Body of pancreas (tissue), 4 donors: Measurements from ENCODE around the gene MADCAM1. TPM values are rescaled to one million over a fixed set of nuclear protein-coding genes. Genes with fewer than 3 reads are reported as not detected.

ENCODE experiments used
- ATAC-seq: fragments of 150-250 bp; one replicate; pipeline ENCODE4 v1.9.1; 2016
- DNase-seq, 4 donors: peaks; one replicate each; pipeline ENCODE4 v3.0.0-alpha.2; 2019
- H3K27ac ChIP-seq, 4 donors: fragments of 200-600 bp; sonication (generic); 1 replicate in 3 of 4; 2 replicates in 1 of 4; pipeline versions ENCODE4 v1.5.1 to v1.6.1; 2016 to 2019; ENCODE audit warnings: mild to moderate bottlenecking in 1 of 4, mixed read lengths in 1 of 4, moderate library complexity in 1 of 4
- H3K27me3 ChIP-seq, 2 donors: fragments of 200-600 bp; sonication (generic); one replicate each; pipeline ENCODE4 v1.6.0; 2016; ENCODE audit warnings: mild to moderate bottlenecking in 1 of 2
- H3K36me3 ChIP-seq, 2 donors: fragments of 200-600 bp; sonication (generic); replicated peaks in 1 of 2; 2 replicates each; pipeline ENCODE4 v1.5.1; 2016; ENCODE audit warnings: low read depth in 2 of 2; ENCODE audit not compliant: insufficient read depth in 1 of 2
- H3K4me1 ChIP-seq: fragments of 200-600 bp; sonication (generic); one replicate; pipeline ENCODE4 v1.6.0; 2016
- H3K4me3 ChIP-seq, 2 donors: fragments of 200-600 bp; sonication (generic); 1 replicate in 1 of 2; 2 replicates in 1 of 2; pipeline ENCODE4 v1.5.1; 2016 to 2019
- H3K9me3 ChIP-seq, 3 donors: fragments of 200-600 bp; sonication (generic); 1 replicate in 2 of 3; 2 replicates in 1 of 3; pipeline ENCODE4 v1.5.1; 2016
- CTCF ChIP-seq, 7 experiments: fragments of 450-650 bp in 4 of 7; fragments of 200-600 bp in 3 of 7; sonication (generic) in 3 of 7; IDR thresholded peaks; one replicate each; pipeline ENCODE4 v1.5.1; 2016 to 2019; ENCODE audit warnings: antibody characterized with exemption in 7 of 7
- POLR2A ChIP-seq, 3 donors: fragments of 450-650 bp; IDR thresholded peaks; one replicate each; pipeline ENCODE4 v1.6.1; 2016; ENCODE audit warnings: antibody characterized with exemption in 3 of 3, mild to moderate bottlenecking in 2 of 3
- WGBS, 2 donors: methylation state at CpG; one replicate each; pipeline ENCODE4 v1.1.5; 2017; 5-methylcytosine and 5-hydroxymethylcytosine counted together
- intact Hi-C: fragments of 100-400 bp; cut with DNase I; formaldehyde crosslinking; loops from one replicate; pipeline ENCODE4 v1.15.1; 2023
- total RNA-seq, 2 donors: library from RNA; depleted of rRNA; stranded (reverse); fragments of >200 nt; gene quantifications; one replicate each; pipeline ENCODE4 v1.1.0, GENCODE V29; 2016

MADCAM1 gene
- total RNA-seq, 2 donors from 2014 or later: 3.6 TPM; not detected in 1

- Histone ChIP-seq H3K27me3 (no peaks in the 10 kb centered on the region), H3K36me3 (peaks cover 0 to 24% of the 10 kb centered on the region in 2 donors), H3K4me1 (no peaks in the 10 kb centered on the region), H3K27ac (no peak overlapping the region), H3K4me3 (no peak overlapping the region), H3K9me3 (no peaks in the 10 kb centered on the region)
- TF ChIP-seq POLR2A (IDR thresholded peaks at IDR 0.05) (no peak), CTCF (IDR thresholded peaks at IDR 0.05) (no peak)
- 88 to 93% methylated on average over 50 to 51 of the region's 51 CpGs for WGBS, 2 donors
- intact Hi-C loops: no loop called here
- DNase-seq (no peak), ATAC-seq (no peak)
Observed at GRCh38 chr19:540867-541637, 44.8 kb downstream of the MADCAM1 start.

GRCh38 chr19:541699-542098 lies 45.4 kb downstream of the MADCAM1 start:
- no peak overlapping the region for H3K4me3 ChIP-seq
- H3K36me3 ChIP-seq: peaks cover 0 to 17% of the 10 kb centered on the region in 2 donors
- H3K27me3 ChIP-seq: no peaks in the 10 kb centered on the region
- TF ChIP-seq POLR2A (IDR thresholded peaks at IDR 0.05): no peak
- no peak for TF ChIP-seq CTCF (IDR thresholded peaks at IDR 0.05)
- ATAC-seq: no peak
- H3K4me1 ChIP-seq: no peaks in the 10 kb centered on the region
- 86 to 92% methylated on average over 14 to 26 of the region's 26 CpGs for WGBS, 2 donors
- H3K9me3 ChIP-seq: no peaks in the 10 kb centered on the region
- DNase-seq: no peak
- intact Hi-C loops: no loop called here
- no peak overlapping the region for H3K27ac ChIP-seq

- no peak for DNase-seq
- H3K9me3 ChIP-seq: no peaks in the 10 kb centered on the region
- H3K27me3 ChIP-seq: no peaks in the 10 kb centered on the region
- peaks cover 0 to 13% of the 10 kb centered on the region in 2 donors for H3K36me3 ChIP-seq
- no peak for ATAC-seq
- TF ChIP-seq POLR2A (IDR thresholded peaks at IDR 0.05): no peak
- no peak for TF ChIP-seq CTCF (IDR thresholded peaks at IDR 0.05)
- H3K4me3 ChIP-seq: no peak overlapping the region
- WGBS, 2 donors: 86 to 93% methylated on average over 3 to 33 of the region's 34 CpGs
- no peaks in the 10 kb centered on the region for H3K4me1 ChIP-seq
- H3K27ac ChIP-seq: no peak overlapping the region
- intact Hi-C loops: no loop called here
Observed at GRCh38 chr19:542173-542866, 46.0 kb downstream of the MADCAM1 start.

- Histone ChIP-seq H3K27me3 (no peaks in the 10 kb centered on the region), H3K9me3 (no peaks in the 10 kb centered on the region), H3K36me3 (peaks cover 0 to 3% of the 10 kb centered on the region in 2 donors), H3K4me1 (no peaks in the 10 kb centered on the region), H3K4me3 (no peak within 1 kb of the TSS), H3K27ac (no peak within 1 kb of the TSS)
- intact Hi-C loops: no loop called here
- DNase-seq: no peak
- WGBS, 2 donors: 46 to 56% methylated on average over 5 to 29 of the region's 31 CpGs
- no peak for ATAC-seq
- TF ChIP-seq CTCF (IDR thresholded peaks at IDR 0.05): no peak
- TF ChIP-seq POLR2A (IDR thresholded peaks at IDR 0.05): peak in 1 of 3 donors; percentile 6
Observed at GRCh38 chr19:543910-544608, 47.8 kb downstream of the MADCAM1 start, which contains the start of gene GZMM. TSS of gene GZMM (plus strand) at chr19:544053. CDS start at chr19:544072, 19 bp downstream.
